HL-60 (cell line): ENCODE results near the gene LATS1.

ENCODE experiments used
- DNase-seq, 2 experiments: peaks; one replicate each; pipeline ENCODE4 v3.0.0-alpha.2; 2010 to 2020; ENCODE audit warnings: low read depth in 1 of 2, low spot score in 1 of 2
- H3K27ac ChIP-seq: fragments of 250-450 bp; sonication (Bioruptor Pico); replicated peaks from 2 replicates; pipeline ENCODE4 v1.5.1; 2020; ENCODE audit warnings: mild to moderate bottlenecking, moderate library complexity
- H3K27me3 ChIP-seq: fragments of 250-450 bp; sonication (Bioruptor Pico); 2 replicates; pipeline ENCODE4 v1.5.1; 2021; ENCODE audit warnings: mild to moderate bottlenecking, moderate library complexity; ENCODE audit not compliant: insufficient read depth, poor library complexity, severe bottlenecking
- H3K4me3 ChIP-seq: replicated peaks from 2 replicates; pipeline ENCODE4 v1.5.1; 2011; ENCODE audit warnings: mild to moderate bottlenecking, control low read depth, low read length; ENCODE audit not compliant: insufficient read depth
- GABPA ChIP-seq: IDR thresholded peaks from 2 replicates; pipeline ENCODE4 v1.6.1; 2012; ENCODE audit warnings: low read depth
- POLR2AphosphoS5 ChIP-seq: IDR thresholded peaks from 2 replicates; pipeline ENCODE4 v1.6.1; 2012; ENCODE audit warnings: low read depth
- SPI1 ChIP-seq: IDR thresholded peaks from 2 replicates; pipeline ENCODE4 v1.6.1; 2012; ENCODE audit warnings: low read depth, mild to moderate bottlenecking, borderline replicate concordance
- TF ChIP-seq, protein P1 (sequence below): IDR thresholded peaks from 2 replicates; pipeline ENCODE4 v1.6.1; 2012; ENCODE audit warnings: low read depth; ENCODE audit not compliant: insufficient replicate concordance
- TF ChIP-seq, protein P2 (sequence below): IDR thresholded peaks from one replicate; pipeline ENCODE4 v1.5.1; 2011; ENCODE audit warnings: low read length, control low read depth, inconsistent platforms; ENCODE audit not compliant: insufficient read depth

LATS1 gene

DNA sequence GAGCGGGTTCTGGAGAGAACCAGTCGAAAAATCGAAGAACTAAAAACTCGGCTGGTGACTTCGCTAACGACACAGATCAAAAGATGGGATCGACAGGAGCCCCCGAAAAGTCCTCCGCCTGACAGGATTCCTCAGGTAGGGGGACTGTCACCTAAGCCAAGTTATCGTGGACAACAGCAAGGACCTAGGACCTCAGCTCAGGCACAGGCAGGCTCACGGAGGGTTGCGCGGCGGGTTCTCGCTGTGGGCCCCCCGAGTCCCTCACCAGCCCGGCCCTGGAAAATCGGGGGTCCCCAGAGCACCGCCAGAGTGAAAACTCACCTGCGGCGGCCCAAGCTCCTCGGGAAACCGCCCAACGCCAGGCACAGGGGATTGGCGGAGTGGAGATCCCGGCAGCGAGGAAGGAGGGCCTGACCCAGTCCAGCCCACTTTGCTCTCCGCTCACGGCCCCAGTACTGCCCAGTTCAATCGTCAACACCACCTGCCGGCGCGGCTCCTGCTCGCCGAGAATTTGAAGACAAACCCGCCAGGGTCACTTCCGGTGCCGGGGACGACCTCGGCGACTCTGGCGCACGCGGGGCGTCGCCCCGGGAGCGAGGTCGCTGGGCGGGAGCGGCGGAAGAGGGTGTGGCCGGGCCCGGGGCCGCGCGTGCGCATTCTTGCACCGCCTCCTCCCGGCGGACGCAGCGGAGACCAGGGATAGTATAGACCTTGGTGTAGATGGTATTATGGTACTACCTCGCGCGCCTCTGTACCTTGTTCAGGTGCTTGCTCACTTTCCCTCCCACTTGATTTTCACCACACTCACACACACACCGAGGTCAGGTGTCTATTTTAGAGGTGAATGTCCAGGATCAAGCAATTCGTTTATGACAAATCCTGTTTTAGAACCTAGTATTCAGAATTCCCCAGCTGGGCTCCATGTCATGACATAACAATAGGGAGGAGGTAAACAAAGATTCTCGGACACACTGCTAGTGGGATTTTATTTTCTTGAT is 69.5 kb downstream of the LATS1 start, which contains the start of gene KATNA1:
Gene KATNA1, minus strand, starts transcription at position 567 of the 998 bp plus-strand sequence. CDS start 10,167 bp downstream, outside the sequence.
- peak within 1 kb of the TSS; percentile 69 for H3K27ac ChIP-seq
- TF ChIP-seq SPI1 (peak; percentile 8; the same call in 1 of the 2 replicates), POLR2AphosphoS5 (peak; percentile 81), GABPA (no peak)
- TF ChIP-seq, protein P1, sequence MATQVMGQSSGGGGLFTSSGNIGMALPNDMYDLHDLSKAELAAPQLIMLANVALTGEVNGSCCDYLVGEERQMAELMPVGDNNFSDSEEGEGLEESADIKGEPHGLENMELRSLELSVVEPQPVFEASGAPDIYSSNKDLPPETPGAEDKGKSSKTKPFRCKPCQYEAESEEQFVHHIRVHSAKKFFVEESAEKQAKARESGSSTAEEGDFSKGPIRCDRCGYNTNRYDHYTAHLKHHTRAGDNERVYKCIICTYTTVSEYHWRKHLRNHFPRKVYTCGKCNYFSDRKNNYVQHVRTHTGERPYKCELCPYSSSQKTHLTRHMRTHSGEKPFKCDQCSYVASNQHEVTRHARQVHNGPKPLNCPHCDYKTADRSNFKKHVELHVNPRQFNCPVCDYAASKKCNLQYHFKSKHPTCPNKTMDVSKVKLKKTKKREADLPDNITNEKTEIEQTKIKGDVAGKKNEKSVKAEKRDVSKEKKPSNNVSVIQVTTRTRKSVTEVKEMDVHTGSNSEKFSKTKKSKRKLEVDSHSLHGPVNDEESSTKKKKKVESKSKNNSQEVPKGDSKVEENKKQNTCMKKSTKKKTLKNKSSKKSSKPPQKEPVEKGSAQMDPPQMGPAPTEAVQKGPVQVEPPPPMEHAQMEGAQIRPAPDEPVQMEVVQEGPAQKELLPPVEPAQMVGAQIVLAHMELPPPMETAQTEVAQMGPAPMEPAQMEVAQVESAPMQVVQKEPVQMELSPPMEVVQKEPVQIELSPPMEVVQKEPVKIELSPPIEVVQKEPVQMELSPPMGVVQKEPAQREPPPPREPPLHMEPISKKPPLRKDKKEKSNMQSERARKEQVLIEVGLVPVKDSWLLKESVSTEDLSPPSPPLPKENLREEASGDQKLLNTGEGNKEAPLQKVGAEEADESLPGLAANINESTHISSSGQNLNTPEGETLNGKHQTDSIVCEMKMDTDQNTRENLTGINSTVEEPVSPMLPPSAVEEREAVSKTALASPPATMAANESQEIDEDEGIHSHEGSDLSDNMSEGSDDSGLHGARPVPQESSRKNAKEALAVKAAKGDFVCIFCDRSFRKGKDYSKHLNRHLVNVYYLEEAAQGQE = no peak
- TF ChIP-seq, protein P2, sequence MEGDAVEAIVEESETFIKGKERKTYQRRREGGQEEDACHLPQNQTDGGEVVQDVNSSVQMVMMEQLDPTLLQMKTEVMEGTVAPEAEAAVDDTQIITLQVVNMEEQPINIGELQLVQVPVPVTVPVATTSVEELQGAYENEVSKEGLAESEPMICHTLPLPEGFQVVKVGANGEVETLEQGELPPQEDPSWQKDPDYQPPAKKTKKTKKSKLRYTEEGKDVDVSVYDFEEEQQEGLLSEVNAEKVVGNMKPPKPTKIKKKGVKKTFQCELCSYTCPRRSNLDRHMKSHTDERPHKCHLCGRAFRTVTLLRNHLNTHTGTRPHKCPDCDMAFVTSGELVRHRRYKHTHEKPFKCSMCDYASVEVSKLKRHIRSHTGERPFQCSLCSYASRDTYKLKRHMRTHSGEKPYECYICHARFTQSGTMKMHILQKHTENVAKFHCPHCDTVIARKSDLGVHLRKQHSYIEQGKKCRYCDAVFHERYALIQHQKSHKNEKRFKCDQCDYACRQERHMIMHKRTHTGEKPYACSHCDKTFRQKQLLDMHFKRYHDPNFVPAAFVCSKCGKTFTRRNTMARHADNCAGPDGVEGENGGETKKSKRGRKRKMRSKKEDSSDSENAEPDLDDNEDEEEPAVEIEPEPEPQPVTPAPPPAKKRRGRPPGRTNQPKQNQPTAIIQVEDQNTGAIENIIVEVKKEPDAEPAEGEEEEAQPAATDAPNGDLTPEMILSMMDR = no peak

DNA sequence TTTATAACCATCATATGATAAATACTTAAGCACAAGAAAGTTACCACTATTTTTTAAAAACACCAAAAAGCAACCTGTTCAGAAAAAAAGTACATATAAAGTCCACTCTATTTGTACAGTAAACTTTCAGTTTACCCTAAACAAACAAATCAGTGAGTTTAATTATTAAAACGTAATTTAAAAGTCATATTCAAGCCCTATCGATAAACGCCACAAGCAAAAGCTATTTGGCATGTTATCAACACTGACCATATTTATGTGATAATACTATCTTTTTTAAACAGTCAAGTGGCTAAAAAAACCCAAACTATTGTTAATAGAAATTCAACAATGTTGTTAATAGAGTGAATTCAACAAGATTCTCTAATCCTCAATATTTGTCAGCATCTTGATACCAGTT is 71.3 kb downstream of the LATS1 start:
- H3K27ac ChIP-seq = no peak overlapping the region
- no peak for DNase-seq
- no peak overlapping the region for H3K4me3 ChIP-seq
- no peaks in the 10 kb centered on the region for H3K27me3 ChIP-seq
- TF ChIP-seq GABPA = no peak
- TF ChIP-seq POLR2AphosphoS5 = no peak
- TF ChIP-seq, protein P1 = no peak
- TF ChIP-seq, protein P2 = no peak
- TF ChIP-seq SPI1 = no peak

More for the DNA sequence above, 69.5 kb downstream of the LATS1 start, which contains the start of gene KATNA1:
- peak; percentile 75 to 84 for DNase-seq
- H3K4me3 ChIP-seq = peak within 1 kb of the TSS; percentile 94
- no peaks in the 10 kb centered on the region for H3K27me3 ChIP-seq

DNA sequence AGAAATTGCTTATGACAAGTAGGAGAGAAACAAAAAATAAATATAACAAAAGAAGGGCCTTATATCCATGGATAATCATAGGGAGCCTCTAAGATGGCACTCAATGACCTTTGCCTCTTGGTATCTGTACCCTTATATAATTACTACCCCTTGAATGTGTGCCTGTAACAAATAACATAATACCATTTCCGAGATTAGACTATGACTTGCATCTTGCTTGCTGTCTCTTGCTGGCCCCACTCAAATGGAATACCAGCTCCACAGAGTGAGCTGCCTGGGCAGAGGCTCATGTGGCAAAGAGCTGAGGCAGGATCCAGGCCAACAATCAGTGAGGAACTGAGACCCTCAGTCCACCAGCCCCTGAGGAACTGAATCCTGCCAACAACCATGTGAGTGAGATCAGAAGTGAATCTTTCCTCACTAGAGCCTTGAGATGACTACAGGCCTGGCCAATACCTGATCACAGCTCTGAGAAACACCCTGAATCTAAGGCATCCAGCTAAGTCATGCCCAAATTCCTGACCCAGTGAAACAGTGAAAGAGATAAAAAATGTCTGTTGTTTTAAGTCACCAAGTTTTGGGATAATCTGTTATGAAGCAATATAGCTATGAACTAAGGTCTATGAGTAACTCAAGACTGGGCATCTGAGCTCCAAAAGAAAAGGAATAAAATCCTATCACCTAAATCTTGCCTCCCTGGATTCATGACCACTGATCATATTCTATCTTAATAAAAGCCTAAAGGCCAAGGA is 74.9 kb downstream of the LATS1 start:
- TF ChIP-seq SPI1 (no peak), GABPA (no peak)
- TF ChIP-seq, protein P2 = no peak
- no peak for DNase-seq
- H3K4me3 ChIP-seq = no peak overlapping the region
- no peak overlapping the region for H3K27ac ChIP-seq
- H3K27me3 ChIP-seq = no peaks in the 10 kb centered on the region
